ENCODE data around the gene PTPRG.

DNA sequence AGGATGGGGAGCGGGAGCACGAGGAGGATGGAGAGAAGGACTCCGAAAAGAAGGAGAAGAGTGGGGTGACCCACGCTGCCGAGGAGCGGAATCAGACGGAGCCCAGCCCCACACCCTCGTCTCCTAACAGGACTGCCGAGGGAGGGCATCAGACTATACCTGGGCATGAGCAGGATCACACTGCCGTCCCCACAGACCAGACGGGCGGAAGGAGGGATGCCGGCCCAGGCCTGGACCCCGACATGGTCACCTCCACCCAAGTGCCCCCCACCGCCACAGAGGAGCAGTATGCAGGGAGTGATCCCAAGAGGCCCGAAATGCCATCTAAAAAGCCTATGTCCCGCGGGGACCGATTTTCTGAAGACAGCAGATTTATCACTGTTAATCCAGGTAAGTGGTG, 642.2 kb downstream of the PTPRG start:
- TF ChIP-seq, protein P1, sequence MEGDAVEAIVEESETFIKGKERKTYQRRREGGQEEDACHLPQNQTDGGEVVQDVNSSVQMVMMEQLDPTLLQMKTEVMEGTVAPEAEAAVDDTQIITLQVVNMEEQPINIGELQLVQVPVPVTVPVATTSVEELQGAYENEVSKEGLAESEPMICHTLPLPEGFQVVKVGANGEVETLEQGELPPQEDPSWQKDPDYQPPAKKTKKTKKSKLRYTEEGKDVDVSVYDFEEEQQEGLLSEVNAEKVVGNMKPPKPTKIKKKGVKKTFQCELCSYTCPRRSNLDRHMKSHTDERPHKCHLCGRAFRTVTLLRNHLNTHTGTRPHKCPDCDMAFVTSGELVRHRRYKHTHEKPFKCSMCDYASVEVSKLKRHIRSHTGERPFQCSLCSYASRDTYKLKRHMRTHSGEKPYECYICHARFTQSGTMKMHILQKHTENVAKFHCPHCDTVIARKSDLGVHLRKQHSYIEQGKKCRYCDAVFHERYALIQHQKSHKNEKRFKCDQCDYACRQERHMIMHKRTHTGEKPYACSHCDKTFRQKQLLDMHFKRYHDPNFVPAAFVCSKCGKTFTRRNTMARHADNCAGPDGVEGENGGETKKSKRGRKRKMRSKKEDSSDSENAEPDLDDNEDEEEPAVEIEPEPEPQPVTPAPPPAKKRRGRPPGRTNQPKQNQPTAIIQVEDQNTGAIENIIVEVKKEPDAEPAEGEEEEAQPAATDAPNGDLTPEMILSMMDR (IDR thresholded peaks at IDR 0.05), result no peak
- no peak for TF ChIP-seq POLR2A (IDR thresholded peaks at IDR 0.05; ENCODE audit: low read depth)

Data from esophagus muscularis mucosa (tissue), 3 donors.